OCI-LY3 (cell line): ENCODE data around the gene PDE7B.

Experiments
- H2AFZ ChIP-seq: fragments of 200-600, 300-600 bp; shearing (Covaris generic); 2 replicates; pipeline ENCODE4 v1.6.0; 2014; ENCODE audit warnings: antibody characterized with exemption, low read depth, low read length
- H3K27ac ChIP-seq: fragments of 200-600, 300-600 bp; sonication (generic); 2 replicates; pipeline ENCODE4 v1.5.1; 2014; ENCODE audit warnings: mild to moderate bottlenecking, low read length, moderate library complexity, mixed read lengths
- H3K27me3 ChIP-seq: fragments of 200-600, 300-600 bp; sonication (generic); 2 replicates; pipeline ENCODE4 v1.6.1; 2014; ENCODE audit warnings: low read depth, low read length, mixed read lengths
- H3K36me3 ChIP-seq: fragments of 200-600, 300-600 bp; sonication (generic); replicated peaks from 2 replicates; pipeline ENCODE3; 2014; ENCODE audit warnings: low read depth, low read length, mixed read lengths
- H3K4me1 ChIP-seq: fragments of 300-600, 200-600 bp; sonication (generic); 2 replicates; pipeline ENCODE4 v1.6.1; 2014; ENCODE audit warnings: low read length, mixed read lengths
- H3K4me2 ChIP-seq: fragments of 200-600, 300-600 bp; sonication (generic); 2 replicates; pipeline ENCODE4 v1.6.1; 2014; ENCODE audit warnings: low read length, mixed read lengths
- H3K4me3 ChIP-seq: fragments of 300-600, 200-600 bp; sonication (generic); 2 replicates; pipeline ENCODE4 v1.5.1; 2014; ENCODE audit warnings: antibody characterized with exemption, mild to moderate bottlenecking, low read length, moderate library complexity
- H3K79me2 ChIP-seq: fragments of 300-600, 200-600 bp; shearing (Covaris generic); 2 replicates; pipeline ENCODE4 v1.6.1; 2014; ENCODE audit warnings: mild to moderate bottlenecking, low read length, mixed read lengths
- H3K9ac ChIP-seq: fragments of 300-600, 200-600 bp; shearing (Covaris generic); 2 replicates; pipeline ENCODE4 v1.6.0; 2014; ENCODE audit warnings: mild to moderate bottlenecking, low read length, moderate library complexity
- H3K9me3 ChIP-seq: fragments of 200-600, 300-600 bp; shearing (Covaris generic); 2 replicates; pipeline ENCODE4 v1.6.1; 2014; ENCODE audit warnings: low read length, mixed read lengths; ENCODE audit not compliant: insufficient read depth
- H4K20me1 ChIP-seq: fragments of 200-600, 300-600 bp; sonication (generic); 2 replicates; pipeline ENCODE4 v1.6.1; 2016; ENCODE audit warnings: low read length, mixed read lengths; ENCODE audit not compliant: insufficient read depth
- CTCF ChIP-seq: fragments of 200-600, 300-600 bp; sonication (generic); IDR thresholded peaks from 2 replicates; pipeline ENCODE4 v1.5.1; 2014; ENCODE audit warnings: antibody characterized with exemption, low read length, low read depth
- EZH2phosphoT487 ChIP-seq: fragments of 200-600 bp; shearing (Covaris generic); IDR thresholded peaks from 2 replicates; pipeline ENCODE4 v1.6.1; 2018; ENCODE audit warnings: antibody characterized with exemption, mixed run types, low read depth

The PDE7B gene

GRCh38 chr6:136155191-136155590 is 303.7 kb downstream of the PDE7B start:
- Histone ChIP-seq H3K79me2 (no peaks in the 10 kb centered on the region), H3K9me3 (no peaks in the 10 kb centered on the region), H3K36me3 (no peaks in the 10 kb centered on the region), H3K4me3 (no peak overlapping the region), H3K27ac (no peak overlapping the region), H3K9ac (no peak overlapping the region), H3K4me1 (no peaks in the 10 kb centered on the region), H4K20me1 (no peaks in the 10 kb centered on the region), H2AFZ (no peak overlapping the region), H3K4me2 (no peak overlapping the region), H3K27me3 (no peaks in the 10 kb centered on the region)
- no peak for TF ChIP-seq EZH2phosphoT487
- TF ChIP-seq CTCF = no peak

GRCh38 chr6:136157743-136158142 is 306.2 kb downstream of the PDE7B start:
- Histone ChIP-seq H3K4me3 (no peak overlapping the region), H3K4me2 (no peak overlapping the region), H3K27me3 (no peaks in the 10 kb centered on the region), H3K4me1 (no peaks in the 10 kb centered on the region), H2AFZ (no peak overlapping the region), H3K36me3 (no peaks in the 10 kb centered on the region), H3K9me3 (no peaks in the 10 kb centered on the region), H3K27ac (no peak overlapping the region), H4K20me1 (no peaks in the 10 kb centered on the region), H3K79me2 (no peaks in the 10 kb centered on the region), H3K9ac (no peak overlapping the region)
- TF ChIP-seq EZH2phosphoT487 = no peak
- TF ChIP-seq CTCF = no peak

- Histone ChIP-seq H3K9me3 (no peaks in the 10 kb centered on the region), H3K4me2 (no peak overlapping the region), H2AFZ (no peak overlapping the region), H3K27me3 (no peaks in the 10 kb centered on the region), H3K27ac (no peak overlapping the region), H3K4me1 (no peaks in the 10 kb centered on the region), H3K36me3 (no peaks in the 10 kb centered on the region), H3K79me2 (no peaks in the 10 kb centered on the region), H3K9ac (no peak overlapping the region), H3K4me3 (no peak overlapping the region), H4K20me1 (no peaks in the 10 kb centered on the region)
- TF ChIP-seq EZH2phosphoT487 (no peak), CTCF (no peak)
These were observed 306.9 kb downstream of the PDE7B start for GRCh38 chr6:136158387-136158821.

- H3K27ac ChIP-seq = no peak overlapping the region
- no peak overlapping the region for H3K4me3 ChIP-seq
- H3K4me1 ChIP-seq = no peaks in the 10 kb centered on the region
- H2AFZ ChIP-seq = no peak overlapping the region
- no peaks in the 10 kb centered on the region for H3K9me3 ChIP-seq
- H3K27me3 ChIP-seq = no peaks in the 10 kb centered on the region
- no peak overlapping the region for H3K4me2 ChIP-seq
- H3K79me2 ChIP-seq = no peaks in the 10 kb centered on the region
- H3K36me3 ChIP-seq = no peaks in the 10 kb centered on the region
- TF ChIP-seq CTCF = no peak
- TF ChIP-seq EZH2phosphoT487 = no peak
- H4K20me1 ChIP-seq = no peaks in the 10 kb centered on the region
- no peak overlapping the region for H3K9ac ChIP-seq
These were observed 307.5 kb downstream of the PDE7B start for GRCh38 chr6:136158971-136159370.
